GM18870 (cell line): ENCODE measurements around the gene ADAMTSL1.
"Not testable (repeated sequence)": the region's sequence is repeated elsewhere in the genome, so short reads cannot be mapped to it uniquely, and the experiment has no call there.

Experiments
- ATAC-seq: cut with Tn5 transposase; IDR thresholded peaks from one replicate; pipeline ENCODE4 v1.9.1; 2021; ENCODE audit warnings: moderate library complexity; ENCODE audit not compliant: unreplicated experiment

The ADAMTSL1 gene

DNA sequence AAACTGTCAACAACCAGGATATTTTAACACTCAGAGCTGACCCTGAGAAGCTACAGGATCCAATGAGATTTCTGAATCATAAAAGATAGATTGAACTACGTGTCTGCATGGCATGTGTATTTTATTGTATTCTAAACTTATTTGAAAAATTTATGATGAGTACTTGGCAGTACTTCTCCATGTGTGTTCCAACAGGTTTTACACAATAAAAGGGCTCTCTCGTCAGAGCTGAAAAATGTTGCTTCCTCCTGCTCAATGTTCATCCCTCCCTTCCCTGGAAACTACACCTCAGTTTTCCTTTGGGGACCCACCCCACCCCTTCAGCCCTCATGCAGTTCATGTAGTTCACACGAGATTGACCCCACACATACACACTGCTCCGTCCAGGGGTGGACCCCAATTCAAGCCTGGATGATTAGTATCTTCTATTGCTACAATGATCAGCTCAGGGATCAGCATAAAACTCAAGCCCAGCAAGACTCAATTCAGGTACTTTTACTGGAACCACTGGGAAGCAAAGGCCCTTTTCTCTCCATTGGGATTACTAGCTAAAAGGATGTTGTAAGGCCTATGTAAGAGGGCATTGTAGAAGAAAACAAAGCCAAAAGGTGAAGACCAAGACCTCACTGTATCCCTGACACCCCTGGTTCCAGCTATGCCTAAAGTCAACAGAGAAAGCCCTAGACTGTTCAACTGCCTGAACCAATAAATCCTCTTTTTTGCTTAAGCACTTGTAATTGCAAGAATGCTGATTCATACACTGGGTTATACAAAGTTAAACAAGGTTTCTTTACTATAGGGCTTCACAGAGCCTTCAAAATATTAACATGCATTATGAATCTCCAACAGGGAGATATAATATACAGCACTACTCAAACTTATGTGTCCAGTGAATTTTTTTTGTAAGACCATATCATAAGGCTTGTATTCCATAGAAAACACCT, 446.5 kb downstream of the ADAMTSL1 start:
- no peak for ATAC-seq

DNA sequence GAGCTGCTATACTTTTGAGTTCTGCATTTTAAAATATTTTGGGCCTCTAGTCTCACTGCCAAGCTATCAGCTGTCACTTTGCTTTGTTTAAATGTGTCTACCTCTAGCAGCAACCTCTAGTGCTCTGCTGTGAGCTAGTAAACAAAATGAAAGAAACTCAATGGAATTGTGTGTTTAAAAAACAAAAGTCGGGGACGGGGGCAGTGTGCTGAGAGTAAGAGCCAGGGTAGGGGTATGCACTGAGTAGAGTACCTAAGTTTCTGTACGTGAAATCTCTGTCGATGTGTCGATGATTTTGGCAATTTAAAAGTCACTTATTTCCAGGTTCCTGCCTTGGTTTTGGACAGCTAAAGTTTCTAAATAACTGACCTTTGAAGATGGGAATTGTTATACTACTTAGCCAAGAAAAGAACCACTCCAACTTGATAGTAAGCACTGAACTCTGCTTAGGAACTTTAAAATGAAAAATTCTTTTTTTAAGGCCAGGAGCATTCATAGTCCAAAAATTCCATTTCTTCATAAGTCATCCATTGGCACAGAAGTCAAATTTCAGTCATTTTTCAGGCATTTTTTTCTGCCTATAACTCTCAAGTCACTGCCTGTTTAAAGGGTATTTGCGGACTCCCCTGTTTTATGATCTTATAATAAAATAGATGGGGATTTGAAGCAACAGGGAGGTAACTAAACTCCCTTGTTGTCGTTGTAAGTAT, 447.6 kb downstream of the ADAMTSL1 start:
- ATAC-seq = no peak

DNA sequence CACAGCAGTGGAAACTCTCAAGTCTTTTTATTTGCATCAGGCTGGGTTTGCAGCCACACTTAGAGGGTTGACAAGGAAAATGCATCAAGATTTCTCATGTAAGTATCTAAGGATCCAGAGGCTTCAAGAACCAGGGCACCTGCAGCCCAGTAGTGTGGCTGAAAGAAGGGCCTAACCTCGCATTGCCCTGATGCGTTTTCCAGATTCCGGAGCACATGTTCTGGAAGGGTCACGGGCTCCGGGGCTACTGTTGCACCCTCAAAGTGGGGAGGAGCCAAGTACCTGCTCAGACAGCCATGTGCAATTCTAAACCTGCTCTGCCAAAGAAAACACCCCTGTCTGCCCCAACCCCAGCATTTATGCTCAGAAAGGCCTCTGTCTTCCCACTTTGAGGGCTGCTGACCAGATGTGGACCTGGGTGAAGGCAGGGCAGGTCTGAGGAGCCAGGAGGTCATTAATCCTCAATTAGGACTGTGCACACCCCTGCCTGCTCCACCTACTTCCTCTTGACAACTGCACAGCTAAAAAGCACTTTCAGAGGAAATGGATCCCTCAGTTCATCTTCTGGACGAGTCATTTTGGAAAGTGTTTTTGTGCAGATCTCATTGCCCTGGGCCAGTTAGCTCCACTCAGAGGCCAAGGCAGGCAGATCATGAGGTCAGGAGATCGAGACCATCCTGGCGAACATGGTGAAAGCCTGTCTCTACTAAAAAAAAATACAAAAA, 448.4 kb downstream of the ADAMTSL1 start:
- no peak for ATAC-seq

DNA sequence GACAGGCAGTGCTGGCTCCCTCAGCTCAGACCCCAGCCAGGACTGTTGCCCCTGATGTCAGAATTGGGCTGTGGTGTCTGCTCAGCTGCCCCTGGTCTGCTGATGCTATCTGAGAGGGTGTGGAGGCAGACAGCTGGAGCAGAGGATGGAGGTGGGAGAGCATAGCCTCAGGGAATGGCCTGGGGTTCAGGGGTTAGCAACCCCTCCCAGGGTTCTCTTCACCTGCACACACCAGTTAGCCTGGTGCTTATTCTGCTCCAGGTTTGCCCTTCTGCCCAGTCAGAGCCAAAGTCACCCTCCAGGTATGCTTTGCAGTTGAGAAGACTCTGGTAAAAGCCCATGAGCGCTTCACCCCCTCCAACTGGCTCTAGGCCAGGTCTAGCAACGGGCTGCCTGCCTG, 449.2 kb downstream of the ADAMTSL1 start:
- ATAC-seq = no peak

DNA sequence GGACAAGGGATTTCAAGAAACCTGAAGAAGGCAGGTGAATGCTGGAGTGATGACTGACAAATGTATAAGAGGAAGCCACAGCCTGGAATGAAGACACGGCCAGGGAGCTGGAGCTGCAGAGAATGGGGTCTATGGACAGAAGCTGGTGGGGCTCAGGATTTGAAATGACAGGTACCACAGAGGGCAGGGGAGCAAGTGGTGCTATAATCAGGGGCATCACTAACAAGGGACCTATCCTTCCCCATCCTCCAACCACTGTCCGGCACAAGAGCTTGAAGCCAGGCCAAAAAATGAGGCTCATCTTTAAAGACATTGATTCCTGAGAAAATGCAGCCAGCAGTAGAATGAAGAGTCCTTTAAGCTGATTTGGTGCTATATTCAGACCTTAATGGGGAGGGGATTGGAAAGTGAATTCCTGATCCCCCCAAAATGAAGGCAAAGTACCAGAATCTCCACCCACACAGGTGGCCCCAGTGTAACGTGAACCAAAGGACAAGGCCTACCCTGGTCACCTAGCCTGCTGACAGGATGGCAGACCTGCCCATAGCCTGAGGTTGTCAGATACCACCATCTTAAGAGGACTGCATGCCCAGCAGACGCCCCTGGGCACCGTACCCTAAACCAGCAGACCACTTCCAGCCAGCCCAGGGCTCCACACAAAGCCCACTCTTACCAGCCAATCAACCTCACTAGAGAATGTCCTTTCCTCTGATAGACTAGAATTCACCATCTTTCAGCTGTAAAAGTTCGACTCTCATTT, 449.9 kb downstream of the ADAMTSL1 start:
- no peak for ATAC-seq

DNA sequence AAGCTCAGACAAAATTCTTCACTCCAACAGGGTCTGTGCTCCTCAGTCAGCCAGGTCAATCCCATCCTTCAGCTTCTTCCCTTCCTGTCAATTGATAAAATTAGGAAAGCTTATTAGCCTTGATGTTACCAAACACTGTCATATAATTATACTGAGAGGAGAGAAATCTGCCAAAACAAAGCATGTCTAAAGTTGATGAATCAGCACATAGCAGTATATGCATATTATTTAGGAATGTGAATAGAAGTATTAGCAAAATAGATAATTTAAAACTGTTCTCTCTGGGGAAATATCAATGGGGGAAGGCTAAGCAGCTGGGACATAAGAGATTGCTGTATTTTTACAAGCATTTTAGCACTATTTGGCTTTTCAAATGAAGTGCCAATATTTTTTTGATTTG, 451.9 kb downstream of the ADAMTSL1 start:
- ATAC-seq = no peak

DNA sequence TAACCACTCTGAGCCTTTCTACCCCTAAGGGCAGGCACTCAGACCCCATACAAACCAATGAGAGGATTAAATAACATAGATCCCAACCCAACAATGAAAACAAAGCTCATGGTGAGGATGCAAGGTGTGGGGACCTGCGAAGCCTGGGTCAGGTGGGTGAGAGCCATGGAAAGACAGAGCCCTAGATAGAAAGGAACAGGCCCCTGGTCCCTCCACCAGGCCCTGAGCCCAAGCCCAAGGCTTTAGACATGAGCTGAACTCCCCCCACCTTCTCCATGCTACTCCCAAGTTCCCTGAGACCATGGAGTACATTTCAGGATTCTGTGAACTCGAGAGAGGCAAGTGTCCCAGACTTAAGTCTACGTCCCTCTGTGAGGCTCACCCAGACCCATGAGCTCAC, 452.6 kb downstream of the ADAMTSL1 start:
- no peak for ATAC-seq

DNA sequence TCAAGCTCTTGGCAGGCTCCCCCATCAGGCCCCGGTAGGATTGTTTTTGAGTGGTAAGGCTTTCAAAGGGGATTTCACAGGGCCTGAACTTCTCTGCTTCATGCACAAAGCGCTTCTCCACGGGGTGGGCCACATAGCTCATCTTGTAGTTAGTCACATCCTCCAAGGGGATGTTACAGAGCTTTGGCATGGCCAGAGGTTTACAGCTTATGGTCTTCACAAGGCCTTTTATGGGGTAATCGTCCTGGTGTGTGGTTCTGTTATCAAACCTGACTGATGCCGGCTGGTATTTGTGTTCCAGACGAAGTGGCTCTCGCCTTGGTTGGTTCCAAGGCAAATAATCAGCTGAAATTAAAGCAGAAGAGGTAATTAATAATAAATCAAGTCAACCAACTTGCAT, 454.8 kb downstream of the ADAMTSL1 start:
- ATAC-seq = no peak

DNA sequence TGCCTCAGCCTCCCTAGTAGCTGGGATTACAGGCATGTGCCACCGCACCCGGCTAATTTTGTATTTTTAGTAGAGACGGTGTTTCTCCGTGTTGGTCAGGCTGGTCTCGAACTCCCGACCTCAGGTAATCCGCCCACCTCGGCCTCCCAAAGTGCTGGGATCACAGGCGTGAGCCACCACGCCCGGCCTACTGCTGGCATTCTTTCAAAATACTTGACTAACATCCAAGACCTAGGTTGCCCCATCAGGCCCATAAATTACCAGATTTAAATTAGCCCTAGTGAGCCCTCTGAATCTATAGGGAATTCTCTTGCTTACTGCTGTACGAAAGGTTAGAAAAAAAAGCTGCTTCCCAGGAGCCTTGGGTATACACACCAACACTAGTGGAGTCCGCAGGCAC, 456.7 kb downstream of the ADAMTSL1 start:
- not testable (repeated sequence) for ATAC-seq

DNA sequence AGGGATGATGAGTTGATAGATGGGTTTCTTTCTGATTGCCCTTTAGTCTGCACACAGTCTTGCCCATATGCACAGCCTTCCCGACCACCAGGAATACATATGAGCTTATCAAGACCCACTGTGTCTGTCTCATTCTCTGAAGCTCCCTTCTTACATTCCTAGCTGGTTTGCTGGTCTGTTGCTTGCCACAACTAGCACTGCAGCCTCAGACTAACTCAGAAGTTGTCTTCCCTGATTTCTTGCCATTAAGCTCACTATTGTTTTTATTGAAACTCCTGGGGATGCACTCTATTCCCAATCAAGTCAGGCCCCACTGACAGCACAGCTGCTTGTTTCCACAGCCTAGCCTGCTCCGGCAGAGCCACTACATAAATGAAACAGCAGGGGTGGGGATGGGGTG, 461.6 kb downstream of the ADAMTSL1 start:
- no peak for ATAC-seq

DNA sequence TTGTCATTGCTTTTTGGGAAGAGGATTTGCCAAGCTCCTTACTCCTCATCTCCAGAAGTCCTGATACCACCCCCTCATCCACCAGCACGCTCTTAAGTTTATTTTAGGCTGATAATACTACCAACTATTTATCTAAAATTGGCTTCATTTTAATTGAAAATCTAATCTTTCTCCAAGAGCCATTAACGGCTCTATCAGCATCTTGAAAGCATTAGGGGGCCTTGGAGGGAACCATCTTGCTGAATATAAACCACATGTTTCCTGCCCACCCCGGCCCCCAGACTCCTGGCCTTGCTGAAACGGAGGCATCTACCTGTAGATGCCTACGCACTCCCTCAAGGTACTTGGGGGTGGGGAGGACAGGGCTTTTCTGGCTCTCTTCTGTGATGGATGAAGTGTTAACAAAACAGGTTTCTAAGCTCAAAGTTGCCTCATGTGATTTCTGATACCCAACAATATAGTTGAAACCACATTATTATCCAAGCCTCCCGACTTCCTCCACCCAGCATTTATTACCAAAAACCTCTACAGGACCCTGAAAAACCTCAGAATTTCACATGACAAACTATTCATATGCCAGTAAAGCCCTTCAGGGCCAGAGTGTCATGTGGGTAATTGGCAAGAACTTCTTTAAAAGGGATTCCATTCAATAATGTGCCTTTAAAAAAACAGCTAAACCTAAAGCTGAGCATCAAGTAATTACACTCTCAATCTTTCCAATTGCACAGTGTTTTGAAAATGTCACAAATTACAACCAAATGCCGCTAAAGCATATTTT, 462.3 kb downstream of the ADAMTSL1 start:
- no peak for ATAC-seq

DNA sequence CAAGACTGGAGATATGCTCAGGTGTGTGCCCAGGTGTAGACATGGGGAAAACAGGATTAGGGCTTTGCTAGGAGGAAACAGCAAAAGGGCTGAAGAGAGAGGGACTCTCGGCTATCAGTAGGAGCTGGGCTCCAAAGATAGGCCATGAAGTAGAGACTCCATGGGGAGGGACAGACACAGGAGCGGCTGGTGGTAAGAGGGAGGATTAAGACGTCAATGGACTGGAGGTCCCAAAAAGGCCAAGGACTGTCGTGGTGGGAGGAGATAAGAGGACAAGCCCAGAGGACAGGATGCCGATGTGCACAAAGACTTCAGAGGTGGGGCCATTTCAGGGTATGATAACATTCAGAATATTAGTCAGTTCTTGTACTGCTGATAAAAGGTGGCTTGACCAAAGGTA, 466.0 kb downstream of the ADAMTSL1 start:
- ATAC-seq = no peak

DNA sequence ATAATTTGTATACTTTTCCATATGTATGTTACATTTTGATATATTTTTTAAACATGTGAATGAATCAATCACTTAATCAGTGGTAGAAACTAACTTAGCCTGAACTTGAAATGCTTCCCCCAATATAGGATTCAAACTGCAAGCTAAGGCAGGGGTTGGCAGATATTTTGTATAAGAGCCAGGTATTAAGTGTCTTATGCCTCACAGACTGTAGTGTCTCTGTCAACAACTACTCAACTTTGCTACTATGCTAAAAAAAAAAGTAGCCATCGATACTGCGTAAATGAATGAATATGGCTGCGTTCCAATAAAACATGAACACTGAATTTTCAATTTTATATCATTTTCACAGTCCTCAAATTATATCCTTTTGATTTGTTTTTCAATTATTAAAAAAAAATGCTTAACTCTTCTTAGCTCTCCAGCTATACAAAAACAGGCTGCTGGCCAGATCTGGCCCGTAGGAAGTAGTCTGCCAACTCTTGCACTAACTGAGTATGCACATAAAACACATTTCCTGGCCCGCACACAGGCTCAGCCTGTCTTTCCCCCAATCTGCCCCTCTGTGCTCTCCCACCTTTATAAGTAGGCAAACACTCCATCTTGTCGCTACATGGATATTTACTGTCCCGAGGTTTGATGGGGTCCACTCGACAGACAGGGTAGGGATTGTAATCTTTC, 467.2 kb downstream of the ADAMTSL1 start:
- no peak for ATAC-seq

DNA sequence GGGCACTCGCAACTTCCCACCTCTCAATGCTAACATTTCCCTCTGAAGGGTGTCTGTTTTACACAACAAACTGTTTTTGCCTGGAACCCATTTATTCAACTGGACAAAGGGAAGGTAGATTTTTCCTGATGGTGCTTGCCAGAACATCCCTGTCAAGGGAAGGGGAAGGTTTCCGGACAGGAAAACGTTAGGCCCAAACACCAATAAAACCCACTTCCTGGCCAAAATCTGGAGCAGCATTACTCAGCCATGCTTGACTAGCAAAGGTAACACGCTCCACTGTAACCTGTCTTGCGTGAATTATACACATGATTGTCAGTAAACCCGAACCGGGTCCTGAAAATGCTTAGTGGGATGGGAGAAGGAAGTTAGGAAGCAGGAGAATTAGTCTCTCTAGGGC, 468.8 kb downstream of the ADAMTSL1 start:
- ATAC-seq = no peak

DNA sequence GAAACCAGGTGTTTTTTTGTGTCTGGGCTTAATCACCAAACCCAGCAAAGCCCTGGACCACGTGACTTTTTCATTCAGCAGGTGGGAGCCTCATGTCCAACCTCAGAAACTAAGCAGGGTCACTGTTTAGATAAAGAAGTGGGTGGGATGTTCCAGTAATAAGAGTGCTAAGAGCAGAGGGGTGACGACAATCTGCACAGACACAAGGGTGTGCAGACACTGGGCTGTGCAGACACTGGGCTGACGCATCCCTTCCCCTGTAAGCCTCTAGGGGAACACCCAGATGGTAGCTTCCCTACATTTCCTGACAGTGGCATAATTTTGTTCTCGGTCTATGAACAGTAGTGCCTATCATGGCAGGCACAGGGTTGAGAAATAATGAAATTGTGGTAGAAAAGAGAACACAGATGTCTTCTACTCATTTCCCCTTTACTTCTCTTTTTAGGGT, 474.0 kb downstream of the ADAMTSL1 start:
- ATAC-seq = peak; percentile 46

DNA sequence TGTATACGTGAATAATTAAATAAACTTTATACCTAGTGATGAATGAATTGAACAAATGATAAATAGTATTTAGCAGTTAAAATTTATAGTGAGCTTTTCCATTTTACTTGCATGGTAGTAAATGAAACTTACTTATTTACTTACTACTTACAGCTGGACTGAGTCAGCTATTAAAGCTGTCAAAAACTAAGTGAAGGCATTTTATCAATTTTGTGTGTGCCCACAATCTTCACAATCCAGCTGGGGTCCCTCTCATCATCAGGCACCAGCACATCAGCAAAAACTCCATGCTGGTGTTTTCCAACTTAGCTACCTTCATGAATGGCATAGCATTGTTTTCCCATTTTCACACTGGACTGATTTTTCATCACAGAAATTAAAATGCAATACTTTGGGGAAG, 478.0 kb downstream of the ADAMTSL1 start:
- no peak for ATAC-seq

DNA sequence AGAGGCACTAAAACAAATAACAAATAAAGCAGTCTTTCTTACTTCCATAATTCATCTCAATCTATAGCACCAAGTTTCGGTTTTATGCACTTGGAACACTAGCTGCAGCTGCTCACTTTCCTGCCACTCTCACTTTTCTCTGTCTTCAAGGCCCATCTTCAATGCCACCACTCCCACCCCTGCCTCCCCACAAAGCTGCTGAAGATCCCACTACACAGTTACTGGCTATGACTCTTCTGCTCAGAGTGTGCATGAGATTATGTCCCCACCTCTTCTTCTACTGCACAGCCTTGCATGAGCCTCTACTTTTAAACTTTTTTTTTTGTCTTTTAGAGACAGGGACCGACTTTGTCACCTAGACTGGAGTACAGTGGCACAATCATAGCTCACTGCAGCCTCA, 481.7 kb downstream of the ADAMTSL1 start:
- no peak for ATAC-seq
